HepG2 (cell line): ENCODE data around the gene PTGES3. TPM values are rescaled to one million over a fixed set of nuclear protein-coding genes. Genes with fewer than 3 reads are reported as not detected.

Experiments
- ARNT ChIP-seq: fragments of 450-650 bp; IDR thresholded peaks from 2 replicates; pipeline ENCODE4 v1.6.1; 2017
- BRD4 ChIP-seq: sonication (generic); formaldehyde crosslinking; IDR thresholded peaks from 2 replicates; pipeline ENCODE4 v1.4.0; 2020; ENCODE audit warnings: missing genetic modification reagents
- CC2D1A ChIP-seq: sonication (generic); formaldehyde crosslinking; IDR thresholded peaks from 2 replicates; pipeline ENCODE4 v1.8.1; 2023; ENCODE audit warnings: mild to moderate bottlenecking, missing genetic modification reagents
- RBM22 ChIP-seq: fragments of 200-400 bp; formaldehyde crosslinking; optimal IDR thresholded peaks from 2 replicates; pipeline ENCODE3; 2017; ENCODE audit warnings: mild to moderate bottlenecking, low read length, moderate library complexity
- XRCC5 ChIP-seq: fragments of 200-400 bp; formaldehyde crosslinking; optimal IDR thresholded peaks from 2 replicates; pipeline ENCODE3; 2017; ENCODE audit warnings: mild to moderate bottlenecking, low read length
- YY1 ChIP-seq: IDR thresholded peaks from 2 replicates; pipeline ENCODE4 v1.6.1; 2011; ENCODE audit warnings: low read length, low read depth, moderate library complexity, mild to moderate bottlenecking; ENCODE audit not compliant: insufficient read depth, insufficient replicate concordance
- ZNF263 ChIP-seq: sonication (generic); formaldehyde crosslinking; IDR thresholded peaks from 2 replicates; pipeline ENCODE4 v1.4.0; 2020; ENCODE audit warnings: missing genetic modification reagents
- ZNF674 ChIP-seq: sonication (generic); formaldehyde crosslinking; IDR thresholded peaks from 2 replicates; pipeline ENCODE4 v1.5.0; 2020; ENCODE audit warnings: low read depth, mild to moderate bottlenecking, missing genetic modification reagents
- polyA plus RNA-seq, 8 experiments: library from polyadenylated mRNA; depleted of rRNA in 3 of 8; stranded (reverse) in 7 of 8; unstranded in 1 of 8; fragments of >200 nt; fragmentation: Illumina TruSeq in 4 of 8; extraction: Trizol in 4 of 8; gene quantifications; 2 replicates each; pipeline versions ENCODE4 v1.2.1 to v1.2.3, GENCODE V29; 2011 to 2016; ENCODE audit warnings: low read depth in 4 of 8, missing spikeins in 1 of 8, mixed read lengths in 1 of 8; ENCODE audit not compliant: insufficient read depth in 1 of 8
- total RNA-seq, 5 experiments: library from RNA; depleted of rRNA; stranded (reverse); fragments of >200 nt; fragmentation: Illumina TruSeq; extraction: Trizol; gene quantifications; 2 replicates each; pipeline ENCODE4 v1.2.3, GENCODE V29; 2016; ENCODE audit warnings: low read depth in 1 of 5
- TF ChIP-seq, protein P1 (sequence below): sonication (generic); formaldehyde crosslinking; IDR thresholded peaks from 2 replicates; pipeline ENCODE4 v1.4.0; 2020; ENCODE audit warnings: missing genetic modification reagents, mild to moderate bottlenecking, borderline replicate concordance
- TF ChIP-seq, protein P2 (sequence below): IDR thresholded peaks from 2 replicates; pipeline ENCODE4 v1.6.1; 2012; ENCODE audit warnings: inconsistent platforms
- TF ChIP-seq, protein P3 (sequence below): sonication (generic); formaldehyde crosslinking; IDR thresholded peaks from 2 replicates; pipeline ENCODE4 v1.5.0; 2020; ENCODE audit warnings: mild to moderate bottlenecking, missing genetic modification reagents, moderate library complexity
- TF ChIP-seq, protein P4 (sequence below): sonication (generic); formaldehyde crosslinking; IDR thresholded peaks from 2 replicates; pipeline ENCODE4 v1.4.0; 2020; ENCODE audit warnings: missing genetic modification reagents, mild to moderate bottlenecking, borderline replicate concordance
- TF ChIP-seq, protein P5 (sequence below), 2 experiments: sonication (generic) in 1 of 2; formaldehyde crosslinking in 1 of 2; IDR thresholded peaks; 2 replicates each; pipeline versions ENCODE4 v1.4.0 to v1.6.1; 2018 to 2020; ENCODE audit warnings: missing genetic modification reagents in 2 of 2, borderline replicate concordance in 1 of 2, low read depth in 1 of 2, mild to moderate bottlenecking in 1 of 2, missing biosample characterization in 1 of 2
- TF ChIP-seq, protein P6 (sequence below): sonication (generic); formaldehyde crosslinking; IDR thresholded peaks from 2 replicates; pipeline ENCODE4 v1.5.1; 2020; ENCODE audit warnings: mild to moderate bottlenecking, missing genetic modification reagents, moderate library complexity

PTGES3 gene
- total and polyA plus RNA-seq, 2 of the 13 experiments (the other 11 are each of a cell fraction or from before 2014, with no cell fraction given) = 54.4 to 159 TPM

DNA sequence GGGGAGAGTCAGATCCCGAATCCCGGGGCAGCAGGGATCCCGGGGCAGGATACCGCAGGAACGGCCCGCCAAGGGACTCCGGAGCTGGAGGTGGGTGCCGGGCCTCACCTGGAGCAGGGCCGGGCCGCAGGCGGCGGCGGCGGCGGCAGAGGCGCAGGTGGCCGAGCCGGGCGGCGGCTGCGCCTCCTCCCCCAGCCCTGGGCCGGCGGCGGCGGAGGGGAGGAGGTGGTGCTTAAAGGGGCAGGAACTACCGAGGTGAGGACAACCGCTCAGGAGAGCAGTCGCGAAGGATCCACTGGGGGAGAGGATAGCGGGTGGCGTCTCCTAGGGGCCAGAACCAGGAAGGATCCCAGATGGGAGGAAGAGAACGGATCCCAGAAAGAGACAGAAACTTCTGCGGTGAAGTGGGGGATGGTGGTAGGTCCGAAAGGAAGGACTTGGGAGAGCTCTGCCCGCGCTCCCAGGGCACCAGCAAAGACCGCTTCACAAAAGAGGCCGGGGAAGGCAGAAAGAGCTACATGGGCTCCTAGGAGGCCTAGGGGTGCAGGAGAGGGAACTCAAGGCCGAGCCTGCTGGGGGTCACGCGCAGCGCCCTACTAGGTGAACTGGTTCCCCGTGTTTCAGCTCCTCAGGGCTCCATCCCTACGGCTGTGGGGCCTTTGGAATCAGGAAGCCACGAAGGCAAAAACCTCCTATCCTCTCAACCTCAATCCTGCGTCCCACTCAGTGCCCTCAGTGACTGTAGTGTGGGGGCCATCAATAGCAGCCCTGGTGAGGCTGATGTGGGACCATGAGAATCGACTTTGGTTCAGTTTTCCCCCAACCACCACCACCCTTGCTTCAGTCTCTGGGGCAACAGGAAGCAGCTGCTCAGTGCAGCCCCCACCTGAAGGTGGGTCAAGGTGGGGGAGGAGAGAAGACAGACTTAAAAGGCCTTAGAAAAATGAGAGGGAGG, 53.0 kb downstream of the PTGES3 start (continued):
- TF ChIP-seq, protein P1, sequence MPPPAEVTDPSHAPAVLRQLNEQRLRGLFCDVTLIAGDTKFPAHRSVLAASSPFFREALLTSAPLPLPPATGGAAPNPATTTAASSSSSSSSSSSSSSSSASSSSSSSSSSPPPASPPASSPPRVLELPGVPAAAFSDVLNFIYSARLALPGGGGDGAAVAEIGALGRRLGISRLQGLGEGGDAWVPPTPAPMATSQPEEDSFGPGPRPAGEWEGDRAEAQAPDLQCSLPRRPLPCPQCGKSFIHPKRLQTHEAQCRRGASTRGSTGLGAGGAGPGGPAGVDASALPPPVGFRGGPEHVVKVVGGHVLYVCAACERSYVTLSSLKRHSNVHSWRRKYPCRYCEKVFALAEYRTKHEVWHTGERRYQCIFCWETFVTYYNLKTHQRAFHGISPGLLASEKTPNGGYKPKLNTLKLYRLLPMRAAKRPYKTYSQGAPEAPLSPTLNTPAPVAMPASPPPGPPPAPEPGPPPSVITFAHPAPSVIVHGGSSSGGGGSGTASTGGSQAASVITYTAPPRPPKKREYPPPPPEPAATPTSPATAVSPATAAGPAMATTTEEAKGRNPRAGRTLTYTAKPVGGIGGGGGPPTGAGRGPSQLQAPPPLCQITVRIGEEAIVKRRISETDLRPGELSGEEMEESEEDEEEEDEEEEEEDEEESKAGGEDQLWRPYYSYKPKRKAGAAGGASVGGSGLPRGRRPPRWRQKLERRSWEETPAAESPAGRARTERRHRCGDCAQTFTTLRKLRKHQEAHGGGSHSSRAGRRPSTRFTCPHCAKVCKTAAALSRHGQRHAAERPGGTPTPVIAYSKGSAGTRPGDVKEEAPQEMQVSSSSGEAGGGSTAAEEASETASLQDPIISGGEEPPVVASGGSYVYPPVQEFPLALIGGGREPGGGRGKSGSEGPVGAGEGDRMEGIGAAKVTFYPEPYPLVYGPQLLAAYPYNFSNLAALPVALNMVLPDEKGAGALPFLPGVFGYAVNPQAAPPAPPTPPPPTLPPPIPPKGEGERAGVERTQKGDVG (CRISPR knock-in tag) = no peak
- TF ChIP-seq, protein P2, sequence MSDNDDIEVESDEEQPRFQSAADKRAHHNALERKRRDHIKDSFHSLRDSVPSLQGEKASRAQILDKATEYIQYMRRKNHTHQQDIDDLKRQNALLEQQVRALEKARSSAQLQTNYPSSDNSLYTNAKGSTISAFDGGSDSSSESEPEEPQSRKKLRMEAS = 0 out of 2 replicates have a peak, but pooled peaks have one; percentile 29
- TF ChIP-seq ARNT = no peak
- no peak for TF ChIP-seq ZNF674 (CRISPR knock-in tag)
- TF ChIP-seq, protein P3, sequence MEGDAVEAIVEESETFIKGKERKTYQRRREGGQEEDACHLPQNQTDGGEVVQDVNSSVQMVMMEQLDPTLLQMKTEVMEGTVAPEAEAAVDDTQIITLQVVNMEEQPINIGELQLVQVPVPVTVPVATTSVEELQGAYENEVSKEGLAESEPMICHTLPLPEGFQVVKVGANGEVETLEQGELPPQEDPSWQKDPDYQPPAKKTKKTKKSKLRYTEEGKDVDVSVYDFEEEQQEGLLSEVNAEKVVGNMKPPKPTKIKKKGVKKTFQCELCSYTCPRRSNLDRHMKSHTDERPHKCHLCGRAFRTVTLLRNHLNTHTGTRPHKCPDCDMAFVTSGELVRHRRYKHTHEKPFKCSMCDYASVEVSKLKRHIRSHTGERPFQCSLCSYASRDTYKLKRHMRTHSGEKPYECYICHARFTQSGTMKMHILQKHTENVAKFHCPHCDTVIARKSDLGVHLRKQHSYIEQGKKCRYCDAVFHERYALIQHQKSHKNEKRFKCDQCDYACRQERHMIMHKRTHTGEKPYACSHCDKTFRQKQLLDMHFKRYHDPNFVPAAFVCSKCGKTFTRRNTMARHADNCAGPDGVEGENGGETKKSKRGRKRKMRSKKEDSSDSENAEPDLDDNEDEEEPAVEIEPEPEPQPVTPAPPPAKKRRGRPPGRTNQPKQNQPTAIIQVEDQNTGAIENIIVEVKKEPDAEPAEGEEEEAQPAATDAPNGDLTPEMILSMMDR (CRISPR knock-in tag) = peak; percentile 61
- TF ChIP-seq, protein P4, sequence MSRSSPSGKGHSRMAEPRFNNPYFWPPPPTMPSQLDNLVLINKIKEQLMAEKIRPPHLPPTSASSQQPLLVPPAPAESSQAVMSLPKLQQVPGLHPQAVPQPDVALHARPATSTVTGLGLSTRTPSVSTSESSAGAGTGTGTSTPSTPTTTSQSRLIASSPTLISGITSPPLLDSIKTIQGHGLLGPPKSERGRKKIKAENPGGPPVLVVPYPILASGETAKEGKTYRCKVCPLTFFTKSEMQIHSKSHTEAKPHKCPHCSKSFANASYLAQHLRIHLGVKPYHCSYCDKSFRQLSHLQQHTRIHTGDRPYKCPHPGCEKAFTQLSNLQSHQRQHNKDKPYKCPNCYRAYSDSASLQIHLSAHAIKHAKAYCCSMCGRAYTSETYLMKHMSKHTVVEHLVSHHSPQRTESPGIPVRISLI = no peak
- TF ChIP-seq CC2D1A = no peak
- TF ChIP-seq ZNF263 (CRISPR knock-in tag) = peak; percentile 61; the same call in 1 of the 2 replicates
- peak; percentile 17 for TF ChIP-seq XRCC5
- TF ChIP-seq, protein P5, sequence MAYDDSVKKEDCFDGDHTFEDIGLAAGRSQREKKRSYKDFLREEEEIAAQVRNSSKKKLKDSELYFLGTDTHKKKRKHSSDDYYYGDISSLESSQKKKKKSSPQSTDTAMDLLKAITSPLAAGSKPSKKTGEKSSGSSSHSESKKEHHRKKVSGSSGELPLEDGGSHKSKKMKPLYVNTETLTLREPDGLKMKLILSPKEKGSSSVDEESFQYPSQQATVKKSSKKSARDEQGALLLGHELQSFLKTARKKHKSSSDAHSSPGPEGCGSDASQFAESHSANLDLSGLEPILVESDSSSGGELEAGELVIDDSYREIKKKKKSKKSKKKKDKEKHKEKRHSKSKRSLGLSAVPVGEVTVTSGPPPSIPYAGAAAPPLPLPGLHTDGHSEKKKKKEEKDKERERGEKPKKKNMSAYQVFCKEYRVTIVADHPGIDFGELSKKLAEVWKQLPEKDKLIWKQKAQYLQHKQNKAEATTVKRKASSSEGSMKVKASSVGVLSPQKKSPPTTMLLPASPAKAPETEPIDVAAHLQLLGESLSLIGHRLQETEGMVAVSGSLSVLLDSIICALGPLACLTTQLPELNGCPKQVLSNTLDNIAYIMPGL (CRISPR knock-in tag; IDR thresholded peaks at IDR 0.05; ENCODE audit: borderline replicate concordance in 1 of 2, low read depth in 1 of 2) = peak in 1 of 2 experiments; percentile 52; a peak in 1 of 4 replicates
- no peak for TF ChIP-seq BRD4 (CRISPR knock-in tag)
- no peak for TF ChIP-seq YY1
- TF ChIP-seq, protein P6, sequence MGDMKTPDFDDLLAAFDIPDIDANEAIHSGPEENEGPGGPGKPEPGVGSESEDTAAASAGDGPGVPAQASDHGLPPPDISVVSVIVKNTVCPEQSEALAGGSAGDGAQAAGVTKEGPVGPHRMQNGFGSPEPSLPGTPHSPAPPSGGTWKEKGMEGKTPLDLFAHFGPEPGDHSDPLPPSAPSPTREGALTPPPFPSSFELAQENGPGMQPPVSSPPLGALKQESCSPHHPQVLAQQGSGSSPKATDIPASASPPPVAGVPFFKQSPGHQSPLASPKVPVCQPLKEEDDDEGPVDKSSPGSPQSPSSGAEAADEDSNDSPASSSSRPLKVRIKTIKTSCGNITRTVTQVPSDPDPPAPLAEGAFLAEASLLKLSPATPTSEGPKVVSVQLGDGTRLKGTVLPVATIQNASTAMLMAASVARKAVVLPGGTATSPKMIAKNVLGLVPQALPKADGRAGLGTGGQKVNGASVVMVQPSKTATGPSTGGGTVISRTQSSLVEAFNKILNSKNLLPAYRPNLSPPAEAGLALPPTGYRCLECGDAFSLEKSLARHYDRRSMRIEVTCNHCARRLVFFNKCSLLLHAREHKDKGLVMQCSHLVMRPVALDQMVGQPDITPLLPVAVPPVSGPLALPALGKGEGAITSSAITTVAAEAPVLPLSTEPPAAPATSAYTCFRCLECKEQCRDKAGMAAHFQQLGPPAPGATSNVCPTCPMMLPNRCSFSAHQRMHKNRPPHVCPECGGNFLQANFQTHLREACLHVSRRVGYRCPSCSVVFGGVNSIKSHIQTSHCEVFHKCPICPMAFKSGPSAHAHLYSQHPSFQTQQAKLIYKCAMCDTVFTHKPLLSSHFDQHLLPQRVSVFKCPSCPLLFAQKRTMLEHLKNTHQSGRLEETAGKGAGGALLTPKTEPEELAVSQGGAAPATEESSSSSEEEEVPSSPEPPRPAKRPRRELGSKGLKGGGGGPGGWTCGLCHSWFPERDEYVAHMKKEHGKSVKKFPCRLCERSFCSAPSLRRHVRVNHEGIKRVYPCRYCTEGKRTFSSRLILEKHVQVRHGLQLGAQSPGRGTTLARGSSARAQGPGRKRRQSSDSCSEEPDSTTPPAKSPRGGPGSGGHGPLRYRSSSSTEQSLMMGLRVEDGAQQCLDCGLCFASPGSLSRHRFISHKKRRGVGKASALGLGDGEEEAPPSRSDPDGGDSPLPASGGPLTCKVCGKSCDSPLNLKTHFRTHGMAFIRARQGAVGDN = peak; percentile 40
- TF ChIP-seq RBM22 = no peak
